HG03520 (cell line): ENCODE data around the gene IRF3.
"Not testable (repeated sequence)": the region's sequence is repeated elsewhere in the genome, so short reads cannot be mapped to it uniquely, and the experiment has no call there.

Experiments
- ATAC-seq: cut with Tn5 transposase; IDR thresholded peaks from one replicate; pipeline ENCODE4 v1.9.1; 2021; ENCODE audit warnings: mild to moderate bottlenecking, moderate library complexity; ENCODE audit not compliant: unreplicated experiment

Gene IRF3

DNA sequence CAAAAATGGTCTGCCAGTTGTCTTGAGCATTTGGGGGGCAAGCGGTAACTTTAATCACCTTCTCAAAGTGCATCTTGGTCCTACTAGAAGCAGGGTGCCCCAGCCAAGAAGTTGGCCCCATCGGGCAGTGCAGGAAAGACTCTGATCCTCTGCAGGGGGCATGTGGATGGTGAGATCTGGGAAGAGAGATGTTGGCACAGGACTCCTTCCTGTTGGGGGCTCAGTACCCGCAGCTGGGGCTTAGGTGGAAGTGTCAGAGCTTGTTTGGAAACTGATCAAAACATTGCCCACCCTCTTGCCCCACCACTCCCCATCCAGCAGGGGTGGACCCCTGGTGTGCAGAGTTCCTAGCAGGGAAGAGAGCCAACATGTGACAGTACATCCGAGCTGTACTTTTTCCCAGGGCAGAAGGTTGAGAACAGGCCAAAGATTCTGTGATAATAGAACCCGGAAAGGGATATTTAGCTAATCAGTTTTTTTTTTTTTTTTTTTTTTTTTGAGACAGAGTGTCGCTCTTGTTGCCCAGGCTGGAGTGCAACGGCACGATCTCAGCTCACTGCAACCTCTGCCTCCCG lies 34.6 kb downstream of the IRF3 start:
- ATAC-seq: no peak

DNA sequence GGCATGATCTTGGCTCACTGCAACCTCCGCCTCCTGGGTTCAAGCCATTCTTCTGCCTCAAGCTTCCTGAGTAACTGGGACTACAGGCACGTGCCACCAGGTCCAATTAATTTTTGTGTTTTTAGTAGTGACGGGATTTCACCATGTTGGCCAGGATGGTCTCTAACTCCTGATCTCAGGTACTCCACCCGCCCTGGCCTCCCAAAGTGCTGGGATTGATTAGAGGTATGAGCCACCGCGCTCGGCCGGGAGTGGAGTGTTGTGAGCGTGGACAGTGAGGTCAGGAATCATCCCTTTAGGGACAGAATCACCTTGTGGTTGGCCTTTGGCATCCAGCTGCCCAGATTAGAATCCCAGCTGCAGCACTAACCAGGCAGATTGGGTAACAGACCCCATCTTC lies 36.0 kb downstream of the IRF3 start:
- ATAC-seq: no peak

DNA sequence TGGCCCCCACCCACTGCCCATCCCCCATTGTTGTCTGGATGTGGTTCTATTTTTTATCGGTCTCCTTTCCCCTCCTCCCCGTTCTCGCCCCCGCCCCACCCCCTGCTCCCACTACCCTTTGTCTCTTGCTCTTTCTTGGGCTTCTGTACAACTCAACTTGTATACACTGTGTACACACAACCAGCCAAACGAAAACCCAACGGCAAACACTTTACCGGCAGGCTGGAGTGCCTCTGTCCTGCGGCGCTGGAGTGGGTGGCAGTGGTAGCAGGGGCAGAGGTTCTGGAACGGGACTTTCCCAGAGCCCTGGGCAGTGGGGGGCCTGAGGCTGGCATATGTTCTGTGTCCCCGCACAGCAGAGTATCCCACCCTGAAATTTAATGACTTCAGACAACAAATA lies 39.4 kb downstream of the IRF3 start:
- no peak for ATAC-seq

DNA sequence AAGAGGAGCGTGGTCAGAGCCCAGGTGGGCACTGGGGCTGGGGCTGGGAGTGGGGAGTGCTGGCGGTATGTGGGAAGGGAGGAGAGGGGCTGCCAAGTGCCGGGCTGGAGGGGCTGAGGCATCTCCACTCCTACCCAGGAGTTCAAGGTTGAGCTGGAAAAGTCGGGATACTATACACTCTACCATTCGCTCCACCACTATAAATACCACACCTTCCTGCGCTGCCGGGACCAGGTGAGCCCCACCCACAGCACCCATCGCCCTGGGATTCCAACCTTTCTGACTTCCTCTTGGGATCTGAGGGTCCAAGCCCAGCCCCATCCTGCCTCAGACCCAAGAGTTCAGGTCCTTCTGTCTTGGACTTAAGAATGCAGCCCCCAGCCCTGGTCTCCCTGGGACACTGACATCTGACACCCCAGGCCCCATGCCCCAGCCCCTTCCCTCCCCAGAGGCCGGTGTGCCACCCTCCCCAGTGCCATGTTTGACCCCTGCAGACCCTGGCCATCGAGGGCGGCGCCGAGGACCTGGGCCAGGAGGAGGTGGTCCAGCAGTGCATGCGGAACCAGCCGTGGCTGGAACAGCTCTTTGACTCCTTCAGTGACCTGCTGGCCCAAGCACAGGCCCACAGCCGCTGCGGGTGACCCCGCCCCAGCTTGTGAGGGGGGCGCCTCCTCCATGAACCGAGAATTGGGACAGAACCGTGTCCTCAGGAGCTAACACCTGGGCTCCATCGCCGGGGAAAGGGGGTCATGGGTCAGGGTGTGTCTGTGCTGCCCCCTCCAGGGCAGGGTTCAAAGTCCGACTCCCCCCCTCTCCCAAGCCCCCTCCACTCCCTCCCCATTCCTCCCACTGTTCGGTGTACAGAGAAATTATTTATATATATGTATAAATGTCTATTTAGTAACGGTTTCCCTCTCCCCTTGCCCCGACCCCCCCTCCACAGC lies 40.4 kb downstream of the IRF3 start:
- no peak for ATAC-seq

DNA sequence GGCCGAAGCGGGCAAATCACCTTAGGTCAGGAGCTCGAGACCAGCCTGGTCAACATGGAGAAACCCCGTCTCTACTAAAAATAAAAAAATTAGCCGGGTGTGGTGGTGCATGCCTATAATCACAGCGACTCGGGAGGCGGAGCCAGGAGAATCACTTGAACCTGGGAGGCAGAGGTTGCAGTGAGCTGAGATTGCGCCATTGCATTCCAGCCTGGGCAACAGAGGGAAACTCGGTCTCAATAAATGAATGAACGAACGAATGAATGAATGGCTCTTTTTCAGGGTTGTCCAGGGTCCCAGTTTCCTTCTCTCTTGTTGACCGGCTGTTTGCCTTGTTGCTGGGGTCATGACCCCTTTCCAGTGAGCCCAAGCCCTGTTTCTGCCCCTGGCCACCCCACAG lies 47.8 kb downstream of the IRF3 start:
- not testable (repeated sequence) for ATAC-seq

DNA sequence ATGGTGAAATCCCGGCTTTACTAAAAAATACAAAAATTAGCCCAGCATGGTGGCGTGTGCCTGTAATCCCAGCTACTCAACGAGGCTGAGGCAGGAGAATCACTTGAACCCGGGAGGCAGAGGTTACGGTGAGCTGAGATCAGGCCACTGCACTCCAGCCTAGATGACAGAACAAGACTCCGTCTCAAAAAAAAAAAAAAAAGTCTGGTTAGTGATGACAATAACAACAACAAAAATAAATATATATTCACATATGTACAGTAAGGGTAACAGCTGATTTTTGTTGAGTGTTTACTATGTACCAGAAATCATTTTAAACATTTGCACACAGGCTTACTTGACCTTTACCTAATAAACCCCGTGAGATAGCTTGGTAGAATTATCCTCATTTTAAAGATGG lies 48.7 kb downstream of the IRF3 start:
- no peak for ATAC-seq

DNA sequence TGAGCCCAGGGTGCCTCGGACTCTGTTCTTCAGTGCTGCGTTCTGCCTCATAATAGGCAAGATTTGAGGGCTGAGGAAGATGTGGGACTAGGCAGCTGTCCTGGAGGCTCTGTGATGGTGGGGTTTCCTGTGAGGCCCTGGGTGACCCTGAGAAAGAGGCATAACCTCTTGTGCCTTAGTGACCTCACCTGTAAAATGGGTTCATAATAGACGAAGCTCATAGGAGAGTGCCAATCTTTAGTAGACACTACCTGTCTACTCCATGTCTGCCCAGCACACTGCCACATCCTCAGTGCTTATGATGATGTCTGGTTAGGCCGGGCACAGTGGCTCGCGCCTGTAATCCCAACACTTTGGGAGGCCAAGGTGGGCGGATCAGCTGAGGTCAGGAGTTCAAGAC lies 49.1 kb downstream of the IRF3 start:
- ATAC-seq: no peak

DNA sequence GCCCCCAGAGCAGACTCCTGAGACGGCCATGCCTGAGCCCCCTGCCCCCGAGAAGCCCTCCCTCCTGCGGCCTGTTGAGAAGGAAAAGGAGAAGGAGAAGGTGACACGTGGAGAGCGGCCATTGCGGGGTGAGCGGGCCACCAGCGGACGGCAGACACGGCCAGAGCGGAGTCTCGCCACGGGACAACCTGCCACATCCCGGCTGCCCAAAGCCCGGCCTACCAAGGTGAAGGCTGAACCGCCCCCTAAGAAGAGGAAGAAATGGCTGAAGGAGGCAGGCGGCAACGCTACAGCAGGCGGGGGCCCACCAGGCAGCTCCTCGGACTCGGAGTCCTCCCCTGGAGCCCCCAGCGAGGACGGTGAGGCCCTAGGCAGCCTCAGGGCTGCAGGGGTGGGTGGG lies 49.8 kb downstream of the IRF3 start:
- ATAC-seq: no peak

DNA sequence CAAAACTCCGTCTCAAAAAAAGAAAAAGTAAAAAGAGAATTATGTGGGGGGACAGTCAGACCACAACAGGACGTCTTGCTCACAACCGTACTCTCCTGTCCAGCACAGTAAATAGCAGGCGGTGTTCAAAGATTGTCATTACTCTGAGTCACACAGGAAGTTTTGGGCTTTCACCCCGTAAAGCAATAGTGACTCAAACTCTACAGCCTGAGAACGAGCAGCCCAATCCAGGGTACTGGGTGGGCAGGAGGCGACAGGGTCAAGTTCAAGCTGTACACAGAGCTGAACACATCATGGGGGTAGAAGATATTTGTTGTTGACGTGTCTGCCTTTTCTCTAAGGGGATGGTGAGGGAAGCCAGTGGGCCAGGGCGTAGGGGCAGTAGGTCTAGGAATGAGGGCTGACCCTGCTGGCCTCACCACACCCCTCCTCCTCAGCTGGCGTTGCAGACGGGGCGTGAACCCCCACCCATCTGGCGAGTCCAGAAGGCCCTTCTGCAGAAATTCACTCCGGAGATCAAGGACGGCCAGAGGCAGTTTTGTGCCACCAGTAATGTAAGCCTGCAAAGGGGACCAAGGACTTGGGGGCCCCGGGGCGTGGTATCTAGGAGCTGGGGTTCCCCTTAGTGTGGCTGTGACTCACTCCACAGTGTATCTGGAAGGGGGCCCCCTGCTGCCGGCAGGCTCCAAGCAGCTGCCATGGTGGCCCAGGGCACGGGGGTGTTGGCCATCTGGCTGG lies 51.4 kb downstream of the IRF3 start:
- ATAC-seq: no peak

DNA sequence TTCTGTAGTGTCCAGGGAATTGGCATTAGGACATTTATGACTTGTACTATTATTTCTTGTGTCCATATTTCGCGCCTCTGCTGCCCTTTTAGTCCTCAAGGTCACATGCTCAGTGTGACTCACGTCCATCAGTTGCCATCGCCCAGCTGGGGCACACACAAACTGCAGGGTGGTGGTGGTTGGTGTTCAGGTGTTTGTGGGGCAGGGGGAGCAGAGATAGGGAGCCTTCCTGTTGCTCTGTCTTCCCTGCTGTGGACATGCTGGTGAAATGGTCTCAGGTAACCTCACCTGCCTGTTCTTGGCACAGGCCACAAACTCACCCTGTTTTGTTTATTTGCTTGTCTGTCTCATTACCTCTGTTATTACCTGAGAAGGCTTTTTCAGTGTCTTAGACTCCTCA lies 52.3 kb downstream of the IRF3 start:
- no peak for ATAC-seq
